PC-3 (cell line): ENCODE data around the gene NRXN2.

Experiments used
- CTCF ChIP-seq: fragments of 300-600 bp; sonication (generic); conservative IDR thresholded peaks from 2 replicates; pipeline ENCODE4 v1.5.1; 2017; ENCODE audit warnings: antibody characterized with exemption, low read depth, mild to moderate bottlenecking, low read length
- EZH2 ChIP-seq: fragments of 300-600 bp; sonication (generic); IDR thresholded peaks from one replicate; pipeline ENCODE4 v1.6.1; 2017; ENCODE audit warnings: antibody characterized with exemption, mild to moderate bottlenecking, low read length; ENCODE audit not compliant: unreplicated experiment

DNA sequence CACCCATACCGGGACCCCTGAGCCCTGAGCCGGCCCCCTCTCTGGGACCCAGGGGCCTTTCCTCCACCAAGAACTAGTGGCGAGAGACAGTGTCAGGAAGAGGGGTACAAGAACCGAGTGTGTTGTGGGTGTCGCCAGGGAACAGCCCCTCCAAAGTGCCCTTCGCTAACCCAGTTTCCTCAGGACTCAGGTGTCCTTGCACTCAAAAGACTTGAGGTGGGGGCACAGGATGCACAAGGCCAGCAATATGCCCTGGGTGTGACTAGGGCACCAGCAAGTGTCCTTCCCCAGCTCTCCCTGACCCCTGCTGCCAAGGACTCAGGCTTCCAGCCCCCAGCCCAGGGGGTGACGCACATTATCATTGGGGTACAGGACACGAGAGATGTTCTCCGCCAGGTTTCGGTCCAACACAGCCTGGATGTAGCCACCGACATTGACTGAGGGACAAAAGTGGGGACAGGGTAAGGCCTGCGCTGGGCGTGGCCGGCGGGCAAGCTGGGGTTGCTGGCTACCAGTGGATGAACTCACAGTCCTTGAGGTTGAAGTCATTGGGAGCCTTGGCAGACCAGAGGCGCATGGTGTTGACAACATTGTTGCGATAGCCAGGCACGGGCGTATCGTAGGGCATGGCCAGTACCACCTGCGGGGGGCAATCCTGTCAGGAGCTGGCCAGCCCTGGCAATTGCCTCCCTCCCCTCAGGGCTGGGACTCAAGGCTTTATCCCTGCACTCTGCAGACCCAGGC, 32.1 kb upstream of the NRXN2 start:
- TF ChIP-seq CTCF (no peak), EZH2 (no peak)
